HCT116 (cell line): Measurements from ENCODE around the gene COPS8. TPM values are rescaled to one million over a fixed set of nuclear protein-coding genes. Genes with fewer than 3 reads are reported as not detected.

Experiments used
- ATAC-seq: fragments of 200-7000 bp; cut with Tn5 transposase; 2 replicates; pipeline ENCODE4 v1.9.1; 2020; ENCODE audit warnings: mild to moderate bottlenecking, moderate library complexity
- BruUV-seq: library from RNA; stranded (reverse); fragments of 400-500 nt; replicated peaks from 2 replicates; lab custom pipeline; 2021; lab: Mats Ljungman, UMichigan
- CTCF ChIA-PET: fragments of 300-600 bp; sonication (Branson Sonifier 250); formaldehyde crosslinking; loops from one replicate; lab custom pipeline; 2021; ENCODE audit warnings: antibody characterized with exemption; lab: Charles Lee
- POLR2A ChIA-PET: fragments of 300-600, 350-600 bp; sonication (Branson Sonifier 250); formaldehyde crosslinking; loops from one replicate; lab custom pipeline; 2021; ENCODE audit warnings: antibody characterized with exemption; lab: Charles Lee
- RAD21 ChIA-PET, 2 experiments: fragments of 300-600 bp; sonication (Branson Sonifier 250); formaldehyde crosslinking; loops; one replicate each; lab custom pipeline; 2023; ENCODE audit warnings: low total read pairs in 2 of 2; ENCODE audit not compliant: uncharacterized antibody in 2 of 2, unreplicated experiment in 2 of 2, low non-redundant PET in 1 of 2; lab: Charles Lee
- DNase-seq: peaks from one replicate; pipeline ENCODE4 v3.0.0-alpha.2; 2010; ENCODE audit warnings: low read depth, low spot score
- H2AFZ ChIP-seq: fragments of 200-600 bp; shearing (Covaris generic), sonication (generic); 2 replicates; pipeline ENCODE4 v1.6.1; 2017; ENCODE audit warnings: low read depth, mixed run types, mixed read lengths, antibody characterized with exemption, low read length; ENCODE audit not compliant: poor library complexity, severe bottlenecking
- H3K27ac ChIP-seq: 2 replicates; pipeline ENCODE4 v1.5.1; 2012; ENCODE audit warnings: low read depth, low read length
- H3K27me3 ChIP-seq: fragments of 200-600 bp; sonication (generic); 2 replicates; pipeline ENCODE4 v1.6.1; 2016; ENCODE audit warnings: mixed run types, low read length, mixed read lengths; ENCODE audit not compliant: insufficient read depth
- H3K36me3 ChIP-seq, 2 experiments: fragments of 200-500 bp in 1 of 2; fragments of 200-600 bp in 1 of 2; sonication (Bioruptor generic) in 1 of 2; sonication (generic) in 1 of 2; 2 replicates each; pipeline versions ENCODE4 v1.5.1 to v1.6.1; 2014 to 2016; ENCODE audit warnings: low read length in 2 of 2, inconsistent platforms in 1 of 2, mixed read lengths in 1 of 2, mixed run types in 1 of 2; ENCODE audit not compliant: insufficient read depth in 2 of 2, control insufficient read depth in 1 of 2
- H3K4me1 ChIP-seq, 2 experiments: fragments of 200-600 bp in 1 of 2; sonication (generic) in 1 of 2; 2 replicates each; pipeline versions ENCODE4 v1.5.1 to v1.6.1; 2012 to 2017; ENCODE audit warnings: low read length in 2 of 2, inconsistent platforms in 1 of 2, mild to moderate bottlenecking in 1 of 2, mixed read lengths in 1 of 2, mixed run types in 1 of 2, moderate library complexity in 1 of 2; ENCODE audit not compliant: insufficient read depth in 2 of 2, control insufficient read depth in 1 of 2
- H3K4me2 ChIP-seq: fragments of 200-600 bp; sonication (generic); 2 replicates; pipeline ENCODE4 v1.6.1; 2017; ENCODE audit warnings: mixed run types, low read length, mixed read lengths
- H3K4me3 ChIP-seq, 2 experiments: fragments of 200-600 bp in 1 of 2; sonication (generic) in 1 of 2; replicated peaks in 1 of 2; 2 replicates each; pipeline ENCODE4 v1.5.1; 2011 to 2016; ENCODE audit warnings: low read length in 2 of 2, control low read depth in 1 of 2, low read depth in 1 of 2, mild to moderate bottlenecking in 1 of 2, mixed read lengths in 1 of 2, mixed run types in 1 of 2
- H3K79me2 ChIP-seq: fragments of 200-600 bp; sonication (generic); 2 replicates; pipeline ENCODE4 v1.6.1; 2017; ENCODE audit warnings: mild to moderate bottlenecking, mixed run types, low read length, moderate library complexity, mixed read lengths; ENCODE audit not compliant: insufficient read depth
- H3K9ac ChIP-seq: fragments of 200-600 bp; sonication (generic); 2 replicates; pipeline ENCODE4 v1.6.1; 2016; ENCODE audit warnings: low read length, mixed read lengths
- H3K9me2 ChIP-seq: fragments of 200-600 bp; sonication (generic), shearing (Covaris generic); 2 replicates; pipeline ENCODE4 v1.6.1; 2017; ENCODE audit warnings: mixed run types, mild to moderate bottlenecking, moderate library complexity; ENCODE audit not compliant: insufficient read depth
- H3K9me3 ChIP-seq, 2 experiments: fragments of 200-500 bp in 1 of 2; fragments of 200-600 bp in 1 of 2; sonication (Bioruptor generic) in 1 of 2; sonication (generic) in 1 of 2; 2 replicates each; pipeline ENCODE4 v1.6.1; 2014 to 2017; ENCODE audit warnings: low read length in 2 of 2, mixed read lengths in 2 of 2, inconsistent platforms in 1 of 2, low read depth in 1 of 2, mild to moderate bottlenecking in 1 of 2, mixed run types in 1 of 2, moderate library complexity in 1 of 2; ENCODE audit not compliant: control insufficient read depth in 1 of 2, insufficient read depth in 1 of 2
- H4K20me1 ChIP-seq: fragments of 200-600 bp; sonication (generic), shearing (Covaris generic); 2 replicates; pipeline ENCODE4 v1.6.1; 2017; ENCODE audit warnings: mixed run types, mild to moderate bottlenecking, moderate library complexity; ENCODE audit not compliant: insufficient read depth
- CEBPB ChIP-seq: IDR thresholded peaks from 2 replicates; pipeline ENCODE4 v1.6.1; 2012; ENCODE audit warnings: low read depth
- ELF1 ChIP-seq: IDR thresholded peaks from 2 replicates; pipeline ENCODE4 v1.6.1; 2012; ENCODE audit warnings: low read depth, borderline replicate concordance
- EZH2 ChIP-seq: fragments of 200-600 bp; sonication (generic); IDR thresholded peaks from 2 replicates; pipeline ENCODE4 v1.6.1; 2017; ENCODE audit warnings: antibody characterized with exemption, mixed run types
- EZH2phosphoT487 ChIP-seq: fragments of 200-600 bp; IDR thresholded peaks from 2 replicates; pipeline ENCODE4 v1.6.1; 2018; ENCODE audit warnings: antibody characterized with exemption, borderline replicate concordance
- JUND ChIP-seq: IDR thresholded peaks from 2 replicates; pipeline ENCODE4 v1.6.1; 2012
- POLR2A ChIP-seq: IDR thresholded peaks from 2 replicates; pipeline ENCODE4 v1.7.0; 2011; ENCODE audit warnings: borderline replicate concordance; ENCODE audit not compliant: insufficient read depth, insufficient read length; ENCODE audit errors: extremely low read depth
- RAD21 ChIP-seq: IDR thresholded peaks from 2 replicates; pipeline ENCODE4 v1.6.1; 2012; ENCODE audit warnings: low read depth, mild to moderate bottlenecking
- SIN3A ChIP-seq: IDR thresholded peaks from 2 replicates; pipeline ENCODE4 v1.6.1; 2012; ENCODE audit warnings: low read depth
- SP1 ChIP-seq: IDR thresholded peaks from 2 replicates; pipeline ENCODE4 v1.6.1; 2012; ENCODE audit warnings: low read depth
- SRF ChIP-seq: IDR thresholded peaks from 2 replicates; pipeline ENCODE4 v1.6.1; 2012; ENCODE audit warnings: low read depth
- TCF7L2 ChIP-seq: IDR thresholded peaks from 2 replicates; pipeline ENCODE4 v1.7.0; 2011; ENCODE audit warnings: borderline replicate concordance, inconsistent platforms; ENCODE audit not compliant: insufficient read depth, insufficient read length; ENCODE audit errors: extremely low read depth
- ZFX ChIP-seq: fragments of 450-650 bp; IDR thresholded peaks from 2 replicates; pipeline ENCODE4 v1.6.1; 2017
- ZNF274 ChIP-seq: fragments of 200-500 bp; sonication (Bioruptor generic); IDR thresholded peaks from 2 replicates; pipeline ENCODE4 v1.6.1; 2014; ENCODE audit warnings: mild to moderate bottlenecking, low read depth, low read length, inconsistent platforms
- intact Hi-C: fragments of 100-400 bp; cut with micrococcal nuclease; formaldehyde crosslinking; loops from 2 replicates; pipeline ENCODE4 v1.10.0; 2022
- total RNA-seq: library from RNA; stranded (reverse); gene quantifications from one replicate; pipeline ENCODE4 v1.2.1, GENCODE V29; 2021; ENCODE audit not compliant: unreplicated experiment
- TF ChIP-seq, protein P1 (sequence below), 3 experiments: fragments of 200-600 bp in 1 of 3; sonication (generic) in 1 of 3; IDR thresholded peaks in 2 of 3; conservative IDR thresholded peaks in 1 of 3; 2 replicates each; pipeline ENCODE4 v1.5.1; 2012 to 2017; ENCODE audit warnings: low read depth in 2 of 3, low read length in 2 of 3, antibody characterized with exemption in 1 of 3, borderline replicate concordance in 1 of 3, control low read depth in 1 of 3, mild to moderate bottlenecking in 1 of 3, mixed read lengths in 1 of 3, mixed run types in 1 of 3, moderate library complexity in 1 of 3; ENCODE audit not compliant: insufficient read depth in 1 of 3
- TF ChIP-seq, protein P2 (sequence below): IDR thresholded peaks from 2 replicates; pipeline ENCODE4 v1.6.1; 2012
- TF ChIP-seq, protein P3 (sequence below): IDR thresholded peaks from 2 replicates; pipeline ENCODE4 v1.6.1; 2011; ENCODE audit warnings: mild to moderate bottlenecking, low read length, moderate library complexity; ENCODE audit not compliant: insufficient replicate concordance; ENCODE audit errors: extremely low read depth
- TF ChIP-seq, protein P4 (sequence below): IDR thresholded peaks from 2 replicates; pipeline ENCODE4 v1.6.1; 2012; ENCODE audit warnings: low read depth

Gene COPS8
- total RNA-seq, 1 experiment from 2014 or later, result 42.2 TPM

DNA sequence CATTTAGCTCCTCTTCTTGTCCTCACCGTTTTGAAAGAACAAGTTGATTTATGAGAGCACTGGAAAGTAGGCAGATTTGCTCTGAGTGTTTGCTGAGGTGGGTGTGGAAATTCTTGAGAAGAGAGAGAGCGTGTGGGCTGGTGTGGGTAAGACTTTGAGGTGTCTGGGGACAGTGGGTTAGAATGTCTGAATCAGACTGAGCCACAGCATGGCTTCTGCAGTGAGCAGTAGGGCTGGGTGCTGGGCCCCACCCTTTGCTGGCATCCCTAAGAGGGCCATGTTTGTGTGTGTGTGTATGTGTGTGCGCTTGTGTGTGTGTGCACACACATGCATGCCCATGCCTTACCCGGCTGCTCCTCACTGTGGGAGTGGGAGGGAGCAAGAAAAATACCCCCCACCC lies 63.7 kb downstream of the COPS8 start:
- H3K27ac ChIP-seq, result no peak overlapping the region
- no peaks in the 10 kb centered on the region for H3K79me2 ChIP-seq
- CTCF ChIA-PET, result no interaction called here
- no peak overlapping the region for H3K4me3 ChIP-seq
- TF ChIP-seq CEBPB (no peak), POLR2A (no peak), SIN3A (no peak), RAD21 (no peak), EZH2phosphoT487 (no peak), JUND (no peak), ZFX (no peak), ELF1 (no peak), EZH2 (no peak), ZNF274 (no peak), SRF (no peak), TCF7L2 (no peak), SP1 (no peak)
- TF ChIP-seq, protein P1, sequence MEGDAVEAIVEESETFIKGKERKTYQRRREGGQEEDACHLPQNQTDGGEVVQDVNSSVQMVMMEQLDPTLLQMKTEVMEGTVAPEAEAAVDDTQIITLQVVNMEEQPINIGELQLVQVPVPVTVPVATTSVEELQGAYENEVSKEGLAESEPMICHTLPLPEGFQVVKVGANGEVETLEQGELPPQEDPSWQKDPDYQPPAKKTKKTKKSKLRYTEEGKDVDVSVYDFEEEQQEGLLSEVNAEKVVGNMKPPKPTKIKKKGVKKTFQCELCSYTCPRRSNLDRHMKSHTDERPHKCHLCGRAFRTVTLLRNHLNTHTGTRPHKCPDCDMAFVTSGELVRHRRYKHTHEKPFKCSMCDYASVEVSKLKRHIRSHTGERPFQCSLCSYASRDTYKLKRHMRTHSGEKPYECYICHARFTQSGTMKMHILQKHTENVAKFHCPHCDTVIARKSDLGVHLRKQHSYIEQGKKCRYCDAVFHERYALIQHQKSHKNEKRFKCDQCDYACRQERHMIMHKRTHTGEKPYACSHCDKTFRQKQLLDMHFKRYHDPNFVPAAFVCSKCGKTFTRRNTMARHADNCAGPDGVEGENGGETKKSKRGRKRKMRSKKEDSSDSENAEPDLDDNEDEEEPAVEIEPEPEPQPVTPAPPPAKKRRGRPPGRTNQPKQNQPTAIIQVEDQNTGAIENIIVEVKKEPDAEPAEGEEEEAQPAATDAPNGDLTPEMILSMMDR (IDR thresholded peaks at IDR 0.05 in 2 of 3, conservative IDR thresholded peaks at IDR 0.05 in 1 of 3; ENCODE audit: borderline replicate concordance in 1 of 3, insufficient read depth in 1 of 3, low read depth in 2 of 3, low read length in 2 of 3), result no peak
- TF ChIP-seq, protein P2, sequence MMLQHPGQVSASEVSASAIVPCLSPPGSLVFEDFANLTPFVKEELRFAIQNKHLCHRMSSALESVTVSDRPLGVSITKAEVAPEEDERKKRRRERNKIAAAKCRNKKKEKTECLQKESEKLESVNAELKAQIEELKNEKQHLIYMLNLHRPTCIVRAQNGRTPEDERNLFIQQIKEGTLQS, result no peak
- TF ChIP-seq, protein P3, sequence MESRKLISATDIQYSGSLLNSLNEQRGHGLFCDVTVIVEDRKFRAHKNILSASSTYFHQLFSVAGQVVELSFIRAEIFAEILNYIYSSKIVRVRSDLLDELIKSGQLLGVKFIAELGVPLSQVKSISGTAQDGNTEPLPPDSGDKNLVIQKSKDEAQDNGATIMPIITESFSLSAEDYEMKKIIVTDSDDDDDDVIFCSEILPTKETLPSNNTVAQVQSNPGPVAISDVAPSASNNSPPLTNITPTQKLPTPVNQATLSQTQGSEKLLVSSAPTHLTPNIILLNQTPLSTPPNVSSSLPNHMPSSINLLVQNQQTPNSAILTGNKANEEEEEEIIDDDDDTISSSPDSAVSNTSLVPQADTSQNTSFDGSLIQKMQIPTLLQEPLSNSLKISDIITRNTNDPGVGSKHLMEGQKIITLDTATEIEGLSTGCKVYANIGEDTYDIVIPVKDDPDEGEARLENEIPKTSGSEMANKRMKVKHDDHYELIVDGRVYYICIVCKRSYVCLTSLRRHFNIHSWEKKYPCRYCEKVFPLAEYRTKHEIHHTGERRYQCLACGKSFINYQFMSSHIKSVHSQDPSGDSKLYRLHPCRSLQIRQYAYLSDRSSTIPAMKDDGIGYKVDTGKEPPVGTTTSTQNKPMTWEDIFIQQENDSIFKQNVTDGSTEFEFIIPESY, result no peak
- TF ChIP-seq, protein P4, sequence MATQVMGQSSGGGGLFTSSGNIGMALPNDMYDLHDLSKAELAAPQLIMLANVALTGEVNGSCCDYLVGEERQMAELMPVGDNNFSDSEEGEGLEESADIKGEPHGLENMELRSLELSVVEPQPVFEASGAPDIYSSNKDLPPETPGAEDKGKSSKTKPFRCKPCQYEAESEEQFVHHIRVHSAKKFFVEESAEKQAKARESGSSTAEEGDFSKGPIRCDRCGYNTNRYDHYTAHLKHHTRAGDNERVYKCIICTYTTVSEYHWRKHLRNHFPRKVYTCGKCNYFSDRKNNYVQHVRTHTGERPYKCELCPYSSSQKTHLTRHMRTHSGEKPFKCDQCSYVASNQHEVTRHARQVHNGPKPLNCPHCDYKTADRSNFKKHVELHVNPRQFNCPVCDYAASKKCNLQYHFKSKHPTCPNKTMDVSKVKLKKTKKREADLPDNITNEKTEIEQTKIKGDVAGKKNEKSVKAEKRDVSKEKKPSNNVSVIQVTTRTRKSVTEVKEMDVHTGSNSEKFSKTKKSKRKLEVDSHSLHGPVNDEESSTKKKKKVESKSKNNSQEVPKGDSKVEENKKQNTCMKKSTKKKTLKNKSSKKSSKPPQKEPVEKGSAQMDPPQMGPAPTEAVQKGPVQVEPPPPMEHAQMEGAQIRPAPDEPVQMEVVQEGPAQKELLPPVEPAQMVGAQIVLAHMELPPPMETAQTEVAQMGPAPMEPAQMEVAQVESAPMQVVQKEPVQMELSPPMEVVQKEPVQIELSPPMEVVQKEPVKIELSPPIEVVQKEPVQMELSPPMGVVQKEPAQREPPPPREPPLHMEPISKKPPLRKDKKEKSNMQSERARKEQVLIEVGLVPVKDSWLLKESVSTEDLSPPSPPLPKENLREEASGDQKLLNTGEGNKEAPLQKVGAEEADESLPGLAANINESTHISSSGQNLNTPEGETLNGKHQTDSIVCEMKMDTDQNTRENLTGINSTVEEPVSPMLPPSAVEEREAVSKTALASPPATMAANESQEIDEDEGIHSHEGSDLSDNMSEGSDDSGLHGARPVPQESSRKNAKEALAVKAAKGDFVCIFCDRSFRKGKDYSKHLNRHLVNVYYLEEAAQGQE, result no peak
- no peaks in the 10 kb centered on the region for H3K27me3 ChIP-seq
- POLR2A ChIA-PET, result no interaction called here
- H3K9me3 ChIP-seq, result peaks cover 7 to 13% of the 10 kb centered on the region in 2 experiments; a peak in 2 of 4 replicates
- no peaks in the 10 kb centered on the region for H3K9me2 ChIP-seq
- no peak overlapping the region for H3K4me2 ChIP-seq
- H4K20me1 ChIP-seq, result no peaks in the 10 kb centered on the region
- ATAC-seq (no peak), DNase-seq (no peak)
- H3K4me1 ChIP-seq, result no peaks in the 10 kb centered on the region
- H3K9ac ChIP-seq, result no peak overlapping the region
- H3K36me3 ChIP-seq, result no peaks in the 10 kb centered on the region
- no TSS peak for BruUV-seq
- no peak overlapping the region for H2AFZ ChIP-seq
- RAD21 ChIA-PET, result no interaction called here
- intact Hi-C loops, result no loop called here
